Astrocyte of the cerebellum (primary cell): ENCODE data around the gene PLA2G4B.

ENCODE experiments used
- DNase-seq: peaks from one replicate; pipeline ENCODE4 v3.0.0-alpha.2; 2011; ENCODE audit warnings: low read depth
- H3K4me3 ChIP-seq: 2 replicates; pipeline ENCODE4 v1.5.1; 2011; ENCODE audit warnings: mild to moderate bottlenecking, low read depth, low read length, moderate library complexity
- in situ Hi-C: cut with HindIII; loops from 2 replicates; pipeline ENCODE4 v1.10.0; 2017; ENCODE audit warnings: low sequenced_read_pairs
- TF ChIP-seq, protein P1 (sequence below): IDR thresholded peaks from 2 replicates; pipeline ENCODE4 v1.5.1; 2012; ENCODE audit warnings: low read length, low read depth, moderate library complexity, mild to moderate bottlenecking; ENCODE audit errors: missing control alignments

PLA2G4B gene

GRCh38 chr15:41836713-41837454, 1.8 kb upstream of the PLA2G4B start:
- in situ Hi-C loops: no loop called here
- TF ChIP-seq, protein P1, sequence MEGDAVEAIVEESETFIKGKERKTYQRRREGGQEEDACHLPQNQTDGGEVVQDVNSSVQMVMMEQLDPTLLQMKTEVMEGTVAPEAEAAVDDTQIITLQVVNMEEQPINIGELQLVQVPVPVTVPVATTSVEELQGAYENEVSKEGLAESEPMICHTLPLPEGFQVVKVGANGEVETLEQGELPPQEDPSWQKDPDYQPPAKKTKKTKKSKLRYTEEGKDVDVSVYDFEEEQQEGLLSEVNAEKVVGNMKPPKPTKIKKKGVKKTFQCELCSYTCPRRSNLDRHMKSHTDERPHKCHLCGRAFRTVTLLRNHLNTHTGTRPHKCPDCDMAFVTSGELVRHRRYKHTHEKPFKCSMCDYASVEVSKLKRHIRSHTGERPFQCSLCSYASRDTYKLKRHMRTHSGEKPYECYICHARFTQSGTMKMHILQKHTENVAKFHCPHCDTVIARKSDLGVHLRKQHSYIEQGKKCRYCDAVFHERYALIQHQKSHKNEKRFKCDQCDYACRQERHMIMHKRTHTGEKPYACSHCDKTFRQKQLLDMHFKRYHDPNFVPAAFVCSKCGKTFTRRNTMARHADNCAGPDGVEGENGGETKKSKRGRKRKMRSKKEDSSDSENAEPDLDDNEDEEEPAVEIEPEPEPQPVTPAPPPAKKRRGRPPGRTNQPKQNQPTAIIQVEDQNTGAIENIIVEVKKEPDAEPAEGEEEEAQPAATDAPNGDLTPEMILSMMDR: no peak
- H3K4me3 ChIP-seq: no peak overlapping the region
- DNase-seq: no peak

DNA sequence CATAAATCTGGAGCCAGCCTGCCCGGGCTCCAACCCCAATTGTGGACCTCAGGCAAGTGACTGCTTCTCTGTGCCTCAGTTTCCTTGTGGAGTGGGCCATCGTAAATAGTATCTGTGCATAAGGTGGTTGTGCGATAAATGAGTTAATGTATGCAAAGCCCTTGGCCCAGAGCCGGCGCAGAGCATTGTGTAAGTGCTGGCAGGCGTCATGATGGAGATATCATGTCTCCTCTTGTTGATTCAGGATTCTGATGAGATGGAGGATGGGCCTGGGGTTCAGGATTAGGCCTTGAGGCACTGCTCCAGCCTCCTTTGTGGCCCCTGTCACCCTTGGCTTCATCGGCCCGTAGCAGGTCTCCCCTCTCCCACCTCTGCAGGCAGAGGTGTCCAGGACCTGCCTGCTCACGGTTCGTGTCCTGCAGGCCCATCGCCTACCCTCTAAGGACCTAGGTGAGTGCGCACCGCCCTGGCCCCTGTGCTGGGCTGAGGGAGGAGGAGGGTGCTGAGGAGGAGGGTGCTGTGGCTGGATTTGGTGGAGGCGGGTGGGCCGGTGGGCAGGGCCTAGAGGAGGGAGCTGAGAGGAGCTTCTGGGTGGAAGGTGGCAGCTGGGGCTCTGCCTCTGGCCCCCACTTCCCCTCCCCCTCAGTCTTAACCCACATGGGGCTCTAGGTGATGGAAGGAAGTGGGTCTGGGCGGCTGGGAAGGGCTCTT, 1.3 kb downstream of the PLA2G4B start:
- H3K4me3 ChIP-seq: no peak overlapping the region
- in situ Hi-C loops: no loop called here
- DNase-seq: no peak
- TF ChIP-seq, protein P1: no peak

DNA sequence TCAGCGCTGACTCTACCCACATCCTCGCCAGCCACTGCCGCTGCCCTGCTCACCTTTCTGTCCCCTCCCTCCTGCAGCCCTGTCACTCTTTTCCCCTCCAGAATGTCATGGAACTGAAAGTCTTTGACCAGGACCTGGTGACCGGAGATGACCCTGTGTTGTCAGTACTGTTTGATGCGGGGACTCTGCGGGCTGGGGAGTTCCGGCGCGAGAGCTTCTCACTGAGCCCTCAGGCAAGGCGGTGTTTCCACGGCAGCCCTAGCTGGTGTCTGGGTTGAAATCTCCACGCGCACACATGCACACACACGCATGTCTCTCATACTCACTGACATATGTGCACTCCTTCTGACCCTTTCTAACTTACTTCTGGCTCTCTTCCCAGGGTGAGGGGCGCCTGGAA, 2.0 kb downstream of the PLA2G4B start:
- no peak overlapping the region for H3K4me3 ChIP-seq
- in situ Hi-C loops: no loop called here
- TF ChIP-seq, protein P1: no peak
- no peak for DNase-seq

- H3K4me3 ChIP-seq: no peak overlapping the region
Measured at GRCh38 chr15:41841131-41841530, 2.5 kb downstream of the PLA2G4B start.

DNA sequence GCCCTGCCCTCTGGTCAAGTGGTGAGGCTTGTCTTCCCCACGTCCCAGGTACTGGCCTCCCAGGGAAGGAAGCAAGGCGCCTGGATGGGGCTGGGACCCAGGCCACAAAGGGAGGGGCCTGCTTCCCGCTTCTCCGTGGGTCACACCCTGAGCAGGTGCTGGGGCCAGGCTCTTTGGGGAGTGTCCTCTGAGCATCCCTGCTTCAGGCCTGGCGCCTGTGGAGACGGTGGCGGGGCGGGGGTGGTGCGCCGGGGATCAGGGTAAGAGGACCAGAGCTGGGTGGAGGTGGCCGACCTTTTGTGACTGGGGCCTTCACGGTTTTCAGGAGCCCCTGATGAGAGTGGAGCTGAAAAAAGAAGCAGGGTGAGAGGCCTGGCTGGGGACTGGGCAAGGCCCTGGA, 3.6 kb downstream of the PLA2G4B start:
- in situ Hi-C loops: no loop called here
- no peak for DNase-seq
- no peak overlapping the region for H3K4me3 ChIP-seq
- TF ChIP-seq, protein P1: no peak

More at GRCh38 chr15:41841131-41841530, 2.5 kb downstream of the PLA2G4B start:
- TF ChIP-seq, protein P1: no peak
- no peak for DNase-seq
- in situ Hi-C loops: no loop called here

GRCh38 chr15:41843571-41843970, 4.9 kb downstream of the PLA2G4B start:
- H3K4me3 ChIP-seq: no peak overlapping the region
- in situ Hi-C loops: no loop called here
- no peak for DNase-seq
- TF ChIP-seq, protein P1: no peak
